NK-92 treated with Interleukin-12 subunit alpha and Interleukin-12 subunit beta, amount 100 ng/mL, for 24 hours (cell line): Measurements from ENCODE around the gene SPAAR.
"Not testable (repeated sequence)": the region's sequence is repeated elsewhere in the genome, so short reads cannot be mapped to it uniquely, and the experiment has no call there.

Source experiments
- DNase-seq: peaks from one replicate; lab custom pipeline; 2025; lab: John Stamatoyannopoulos, UW

Gene SPAAR

GRCh38 chr9:35909274-35909673 is at the start of gene SPAAR:
Gene SPAAR, plus strand, starts transcription at chr9:35909490. Its CDS starts 974 bp downstream, at chr9:35910464.
- no peak for DNase-seq

GRCh38 chr9:35859990-35860339 is 49.3 kb upstream of the SPAAR start:
- no peak for DNase-seq

- DNase-seq, result no peak
Measured at GRCh38 chr9:35861161-35861897, 48.0 kb upstream of the SPAAR start.

DNA sequence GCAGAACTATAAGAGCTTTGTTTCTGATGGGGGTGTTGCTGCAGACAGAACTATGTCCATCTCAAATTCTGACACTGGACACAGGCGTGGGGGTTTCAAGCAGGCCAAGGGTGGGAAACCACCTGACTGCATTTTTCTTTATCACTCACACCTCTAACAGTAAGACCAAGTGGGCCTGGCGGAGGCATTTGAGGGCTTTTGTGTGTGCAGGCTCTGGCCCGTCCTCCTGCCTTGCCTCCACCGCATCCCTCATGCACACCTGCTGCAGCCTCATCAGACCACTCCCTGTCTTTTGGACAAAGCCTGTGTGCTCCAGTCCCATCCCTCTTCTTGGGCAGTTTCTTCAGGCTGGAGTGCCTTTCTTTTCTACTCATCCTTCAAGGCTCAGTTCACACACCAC is 47.0 kb upstream of the SPAAR start:
- DNase-seq, result no peak

DNA sequence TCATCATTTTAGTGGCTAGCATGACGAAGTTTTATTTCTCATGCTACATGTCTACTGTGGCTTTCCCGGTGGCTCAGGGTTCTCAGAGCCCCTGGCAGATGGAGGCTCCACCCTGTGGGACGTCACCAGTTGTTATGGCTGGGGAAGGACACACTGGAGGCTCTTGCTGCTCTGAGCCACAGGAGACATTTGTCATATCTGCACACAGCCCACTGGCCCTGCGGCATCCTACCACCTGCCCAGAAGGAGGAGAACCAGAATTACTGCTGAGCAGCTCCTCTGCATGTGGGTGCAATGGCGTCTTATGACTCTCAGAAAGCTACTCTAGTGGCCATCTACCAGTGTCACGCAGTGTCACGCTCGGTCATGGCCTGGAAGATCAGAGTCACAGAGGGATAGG is 45.7 kb upstream of the SPAAR start:
- DNase-seq, result no peak

DNA sequence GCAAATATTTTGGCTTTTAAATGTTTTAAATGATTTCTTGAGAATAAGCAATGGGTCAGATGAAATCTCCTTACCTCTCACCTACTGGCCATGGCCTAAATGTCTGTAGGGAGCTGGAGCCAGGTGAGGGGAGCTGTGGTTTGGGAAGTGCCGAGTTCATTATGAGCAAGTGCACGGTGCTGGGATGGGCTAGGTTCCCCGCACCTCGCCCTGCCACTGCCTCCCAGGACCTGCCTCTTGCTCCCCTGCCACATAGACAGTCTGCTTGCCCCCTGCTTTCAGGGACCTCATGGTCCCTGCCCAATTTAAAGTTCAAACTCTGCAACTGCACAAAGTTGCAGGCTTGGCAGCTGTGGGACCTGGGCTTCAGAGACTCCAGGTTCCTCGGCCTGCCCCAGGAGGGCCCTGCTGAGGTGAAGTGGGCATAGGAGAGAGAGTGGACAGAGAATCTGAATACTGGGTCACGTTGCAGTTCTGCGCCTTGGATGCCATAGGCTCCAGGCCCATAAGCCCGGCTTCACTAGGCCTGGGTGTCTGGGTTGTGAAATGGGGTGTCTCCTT is 44.5 kb upstream of the SPAAR start:
- DNase-seq, result no peak

GRCh38 chr9:35867538-35867937 is 41.8 kb upstream of the SPAAR start:
- no peak for DNase-seq

- no peak for DNase-seq
Measured at GRCh38 chr9:35868933-35869332, 40.4 kb upstream of the SPAAR start.

DNA sequence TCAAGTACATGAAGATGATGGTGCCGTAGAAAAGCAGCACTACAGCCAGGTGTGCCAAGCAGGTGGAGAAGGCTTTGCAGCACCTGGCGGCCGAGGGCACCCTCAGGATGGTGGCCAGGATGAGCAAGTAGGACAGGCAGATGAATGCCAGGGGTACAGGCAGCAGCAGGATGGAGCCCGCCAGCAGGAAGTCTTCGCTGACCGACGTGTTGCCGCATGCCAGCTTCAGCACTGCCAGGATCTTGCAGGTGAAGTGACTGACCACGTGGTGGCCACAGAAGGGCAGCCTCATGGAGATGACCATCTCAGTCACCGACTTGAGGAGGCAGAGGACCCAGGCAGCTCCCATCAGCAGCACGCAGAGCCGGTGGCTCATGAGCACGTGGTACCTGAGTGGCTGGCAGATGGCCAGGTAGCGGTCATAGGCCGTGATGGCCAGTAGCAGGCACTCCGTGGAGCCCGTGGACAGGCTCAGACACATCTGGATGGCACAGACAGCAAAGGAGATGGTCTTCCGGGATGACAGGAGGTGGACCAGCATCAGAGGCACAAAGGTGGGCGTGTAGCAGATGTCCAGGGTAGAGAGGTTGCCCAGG is 39.6 kb upstream of the SPAAR start:
- no peak for DNase-seq

DNA sequence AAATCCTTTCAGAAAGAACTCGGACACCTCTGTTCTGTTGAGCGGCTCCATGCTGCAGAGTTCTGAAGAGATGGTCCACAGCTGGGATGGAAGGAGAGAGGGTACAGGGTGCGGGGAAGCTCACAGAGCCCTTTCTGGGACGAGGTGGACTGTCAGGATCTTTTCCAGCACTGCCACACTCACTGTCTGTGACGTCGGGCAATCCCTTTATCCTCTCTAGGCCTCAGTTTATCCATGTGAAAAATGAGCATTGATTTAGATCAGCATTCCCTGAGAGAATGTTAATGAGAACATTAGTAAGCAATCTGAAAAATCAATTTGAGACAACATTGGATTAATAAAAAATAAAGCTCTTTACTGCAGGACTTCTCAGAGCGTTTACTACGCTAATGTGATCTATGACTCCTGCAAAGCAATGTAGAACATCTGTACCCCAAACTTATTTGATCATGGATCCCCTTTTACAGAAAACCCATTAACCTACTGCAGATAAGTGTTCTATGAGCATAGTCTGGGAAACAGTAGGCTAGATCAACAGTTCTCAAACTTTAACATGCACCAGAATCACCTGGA is 38.9 kb upstream of the SPAAR start, which contains the start of gene OR13J1:
OR13J1 (minus strand) TSS at position 51 of the 573 bp plus-strand sequence; CDS start at position 51, 0 bp downstream.
- no peak for DNase-seq

DNA sequence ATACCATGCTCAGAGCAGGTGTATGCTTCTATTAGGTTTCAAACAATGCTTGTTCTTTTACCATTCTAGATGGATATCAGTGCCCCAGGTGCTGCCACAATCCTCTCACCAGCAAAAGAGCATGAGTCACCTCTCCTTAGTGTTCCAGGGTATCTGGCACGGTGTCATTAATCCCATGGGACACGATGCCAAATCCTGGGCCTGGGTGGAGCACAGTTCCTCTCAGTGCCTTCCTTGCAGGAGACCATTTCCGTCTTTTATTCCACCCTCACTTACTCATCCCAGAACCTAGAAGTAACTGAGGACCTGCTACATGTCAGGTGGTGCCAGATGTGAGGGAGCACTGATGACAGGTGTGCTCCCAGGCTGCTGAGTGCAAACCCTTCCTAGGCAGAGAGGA is 37.7 kb upstream of the SPAAR start:
- DNase-seq, result no peak

GRCh38 chr9:35872505-35872904 is 36.8 kb upstream of the SPAAR start:
- no peak for DNase-seq

GRCh38 chr9:35882263-35882848 is 26.9 kb upstream of the SPAAR start:
- peak; percentile 48 for DNase-seq

DNA sequence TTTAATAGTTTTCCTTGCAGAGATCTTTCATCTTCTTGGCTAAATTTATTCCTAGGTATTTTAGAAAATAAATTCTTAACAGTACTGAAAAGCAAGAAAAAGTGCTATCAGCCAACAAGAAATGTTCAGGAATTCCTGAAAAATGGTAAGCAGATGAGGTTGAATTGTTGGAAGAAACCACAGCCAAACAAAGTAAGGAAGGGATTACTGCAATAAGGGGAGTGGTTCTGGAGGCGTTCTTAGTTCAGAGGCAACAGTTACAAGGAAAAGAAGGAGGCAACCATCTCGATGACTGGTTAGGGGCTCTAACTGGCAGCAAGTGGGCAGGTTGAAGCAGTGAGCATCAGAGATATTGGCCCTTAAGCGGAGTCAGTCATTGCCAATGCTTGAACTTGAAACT is 26.3 kb upstream of the SPAAR start:
- DNase-seq, result no peak

- DNase-seq, result not testable (repeated sequence)
Measured at GRCh38 chr9:35884908-35885307, 24.4 kb upstream of the SPAAR start.

GRCh38 chr9:35891646-35892045 is 17.6 kb upstream of the SPAAR start:
- DNase-seq, result no peak

GRCh38 chr9:35892051-35892450 is 17.2 kb upstream of the SPAAR start:
- no peak for DNase-seq

GRCh38 chr9:35896570-35896969 is 12.7 kb upstream of the SPAAR start:
- DNase-seq, result no peak

DNA sequence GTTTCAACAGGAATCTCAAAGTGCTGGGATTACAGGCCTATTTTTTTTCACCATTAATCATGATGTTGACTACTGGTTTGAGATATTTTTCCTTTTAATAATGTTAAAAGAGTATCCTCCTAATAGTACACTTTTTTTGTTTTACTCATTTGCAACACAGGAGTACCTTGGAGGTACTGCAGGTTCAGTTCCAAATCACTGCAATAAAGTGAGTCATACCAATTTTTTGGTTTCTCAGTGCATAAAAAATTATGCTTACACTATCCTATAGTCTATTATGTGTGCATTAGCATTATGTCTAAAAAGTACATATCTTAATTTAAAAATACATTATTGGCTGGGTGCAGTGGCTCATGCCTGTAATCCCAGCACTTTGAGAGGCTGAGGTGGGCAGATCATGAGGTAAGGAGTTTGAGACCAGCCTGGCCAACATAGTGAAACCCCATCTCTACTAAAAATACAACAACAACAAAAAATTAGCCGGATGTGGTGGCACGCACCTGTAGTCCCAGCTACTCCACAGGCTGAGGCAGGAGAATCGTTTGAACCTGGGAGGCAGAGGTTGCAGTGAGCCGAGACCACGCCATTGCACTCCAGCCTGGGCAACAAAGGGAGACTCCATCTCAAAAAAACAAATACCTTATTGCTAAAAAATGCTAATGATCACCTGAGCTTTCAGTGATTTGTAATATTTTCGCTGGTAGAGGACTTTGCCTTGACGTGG is 11.8 kb upstream of the SPAAR start:
- not testable (repeated sequence) for DNase-seq

DNA sequence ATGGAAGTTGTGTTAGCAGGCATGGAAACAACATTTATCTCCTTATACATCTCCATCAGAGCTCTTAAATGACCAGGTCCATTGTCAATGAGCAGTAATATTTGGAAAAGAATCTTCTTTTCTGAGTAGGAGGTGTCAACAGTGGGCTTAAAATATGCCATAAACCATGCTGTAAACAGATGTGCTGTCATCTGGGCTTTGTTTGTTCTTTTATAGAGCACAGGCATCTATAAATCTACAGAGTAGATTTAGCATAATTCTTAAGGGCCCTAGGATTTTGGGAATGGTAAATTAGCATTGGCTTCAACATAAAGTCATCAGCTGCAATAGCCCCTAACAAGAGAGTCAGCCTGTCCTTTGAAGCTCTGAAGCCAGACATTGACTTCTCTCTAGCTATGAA is 11.0 kb upstream of the SPAAR start:
- DNase-seq, result no peak

DNA sequence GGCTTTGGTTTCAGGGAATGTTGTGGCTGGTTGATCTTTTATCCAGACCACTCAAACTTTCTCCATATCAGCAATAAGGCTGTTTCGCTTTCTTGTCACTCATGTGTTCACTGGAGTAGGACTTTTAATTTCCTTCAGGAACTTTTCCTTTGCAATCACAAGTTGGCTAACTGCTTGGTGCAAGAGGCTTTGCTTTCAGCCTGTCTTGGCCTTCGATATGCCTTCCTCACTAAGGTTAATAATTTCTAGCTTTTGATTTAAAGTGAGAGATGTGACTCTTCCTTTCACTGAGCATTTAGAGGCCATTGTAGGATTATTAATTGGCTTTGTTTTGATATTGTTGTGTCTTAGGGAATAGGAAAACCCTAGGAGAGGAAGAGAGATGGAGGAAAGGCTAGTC is 10.3 kb upstream of the SPAAR start:
- no peak for DNase-seq

GRCh38 chr9:35903049-35903448 is 6.2 kb upstream of the SPAAR start:
- peak; percentile 3 for DNase-seq
